Upper lobe of left lung (tissue), 4 donors: ENCODE data around the gene CHADL.

Experiments used
- POLR2A ChIP-seq, 4 donors: fragments of 450-650 bp; IDR thresholded peaks; one replicate each; pipeline ENCODE4 v1.5.1; 2016 to 2017; ENCODE audit warnings: antibody characterized with exemption in 4 of 4, mild to moderate bottlenecking in 2 of 4
- POLR2AphosphoS5 ChIP-seq, 2 donors: sonication (generic); formaldehyde crosslinking; IDR thresholded peaks; one replicate each; pipeline ENCODE4 v1.5.1; 2017; ENCODE audit warnings: antibody characterized with exemption in 2 of 2

DNA sequence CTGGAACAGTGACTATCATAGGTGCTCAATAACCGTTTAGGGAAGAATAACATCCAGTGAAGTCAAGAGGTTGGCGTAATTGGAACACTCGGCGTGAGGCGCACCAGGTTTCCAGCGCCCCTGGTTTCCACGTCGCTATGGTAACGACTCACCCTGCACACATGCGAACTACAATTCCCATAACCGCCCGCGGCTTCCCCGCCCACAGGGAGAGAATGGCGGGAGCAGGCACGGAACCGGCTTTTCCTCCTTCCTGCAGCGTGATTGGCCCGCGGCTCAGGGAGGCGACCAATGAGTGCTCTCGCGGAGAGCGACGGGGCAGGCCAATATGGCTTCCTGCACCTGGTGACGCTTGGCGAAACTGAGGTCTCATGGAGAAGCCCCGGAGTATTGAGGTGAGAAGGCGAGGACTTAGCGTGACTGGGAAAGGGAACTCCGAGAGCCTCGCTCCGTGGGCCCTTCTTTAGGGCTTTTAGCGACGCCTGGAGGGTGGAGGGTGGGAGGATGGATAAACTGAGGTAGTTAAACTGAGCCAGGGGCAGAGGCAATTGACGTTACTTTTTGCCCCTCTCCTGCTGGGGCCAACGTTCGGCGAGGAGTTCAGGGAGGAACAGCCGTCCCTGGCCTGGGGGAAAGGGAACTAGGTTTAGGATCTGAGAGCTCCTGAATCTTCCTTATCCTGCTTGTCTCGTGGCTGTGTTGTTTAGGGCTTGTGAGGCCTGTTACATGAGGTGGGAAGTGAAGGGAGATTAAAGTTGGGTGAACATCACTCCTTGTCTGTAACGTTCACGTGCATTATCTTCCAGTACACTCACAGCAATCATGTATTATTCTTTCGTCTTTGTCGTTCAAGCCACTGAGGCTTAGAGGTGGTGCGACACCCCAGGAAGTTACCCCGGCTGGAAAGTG lies 35.5 kb downstream of the CHADL start, which contains the start of gene L3MBTL2:
- TF ChIP-seq POLR2A (IDR thresholded peaks at IDR 0.05), result peak in 2 of 4 donors; percentile 40 to 64
- peak in 1 of 2 donors; percentile 70 for TF ChIP-seq POLR2AphosphoS5 (IDR thresholded peaks at IDR 0.05)
